Left renal pelvis (tissue), 4 donors: Measurements from ENCODE around the gene L3MBTL3. TPM values are rescaled to one million over a fixed set of nuclear protein-coding genes. Genes with fewer than 3 reads are reported as not detected.
A peak's percentile ranks its signal among the peaks of the same experiment; 100 is the strongest.
"Not testable (repeated sequence)": the region's sequence is repeated elsewhere in the genome, so short reads cannot be mapped to it uniquely, and the experiment has no call there.

Source experiments
- DNase-seq, 4 donors: peaks; one replicate each; pipeline ENCODE4 v3.0.0-alpha.2; 2013; ENCODE audit warnings: low read depth in 4 of 4, low spot score in 3 of 4
- polyA plus RNA-seq, 4 donors: library from polyadenylated mRNA; unstranded; fragments of 120-200 nt; gene quantifications; one replicate each; pipeline ENCODE4 v1.2.1, GENCODE V29; 2013; ENCODE audit not compliant: insufficient read length in 4 of 4

Gene L3MBTL3
- polyA plus RNA-seq, 4 donors: 14.5 to 23.2 (median 20.9) TPM

- DNase-seq: no peak
These were observed 111.4 kb downstream of the L3MBTL3 start for GRCh38 chr6:130129762-130130246.

GRCh38 chr6:130132286-130132701 is 113.9 kb downstream of the L3MBTL3 start:
- no peak for DNase-seq

- no peak for DNase-seq
These were observed 116.2 kb downstream of the L3MBTL3 start for GRCh38 chr6:130134582-130134981.

GRCh38 chr6:130136798-130137197 is 118.4 kb downstream of the L3MBTL3 start:
- DNase-seq: no peak

DNA sequence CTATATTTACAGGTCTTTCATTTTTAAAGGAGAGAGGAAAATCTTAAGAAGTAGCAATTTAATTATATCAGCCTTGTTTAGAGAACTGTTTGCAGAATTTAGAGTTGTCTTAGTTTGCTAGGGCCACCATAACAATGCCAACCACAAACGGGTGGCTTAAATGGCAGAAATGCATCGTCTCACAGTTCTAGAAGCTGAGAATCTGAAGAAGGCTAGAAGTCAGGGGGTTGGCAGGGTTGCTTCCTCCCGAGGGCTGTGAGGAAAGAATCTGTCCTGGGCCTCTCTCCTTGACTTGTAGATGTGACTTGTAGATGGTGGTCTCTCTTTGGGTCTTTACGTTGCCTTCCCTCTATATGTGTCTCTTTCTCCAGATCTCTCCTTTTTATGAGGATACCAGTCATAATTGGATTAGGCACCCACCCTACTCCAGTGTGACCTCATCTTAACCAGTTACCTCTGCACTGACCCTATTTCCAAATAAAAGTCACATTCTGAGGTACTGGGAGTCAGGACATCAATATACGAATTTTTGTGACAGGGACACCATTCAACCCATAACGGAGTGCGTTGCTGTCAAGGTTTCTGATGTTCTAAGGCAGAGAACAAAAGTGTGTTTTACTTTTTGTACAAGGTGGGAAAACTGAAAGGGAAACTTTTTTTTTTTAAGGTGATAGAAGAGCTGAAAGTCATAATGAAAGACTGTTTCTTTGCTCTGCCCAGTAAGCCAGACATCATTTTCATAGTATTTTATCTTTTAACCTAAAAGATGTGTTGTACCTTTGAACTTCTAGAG is 119.9 kb downstream of the L3MBTL3 start:
- DNase-seq: no peak

DNA sequence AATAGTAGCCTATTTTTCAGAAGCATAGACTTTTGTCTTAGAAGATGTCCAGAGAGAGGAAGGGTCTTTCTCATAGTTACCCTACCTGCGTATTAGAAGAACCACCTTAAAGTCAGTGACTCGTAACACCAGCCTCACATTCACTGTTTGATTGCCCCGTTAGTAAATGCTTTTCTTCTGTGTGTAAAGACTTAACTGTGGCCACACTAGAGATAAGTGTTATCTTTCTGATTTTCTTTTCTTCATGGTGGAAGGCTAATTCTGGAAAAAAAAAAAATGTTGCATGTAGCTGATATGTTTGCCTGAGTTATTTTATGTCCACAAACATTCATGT is 120.5 kb downstream of the L3MBTL3 start:
- DNase-seq: no peak

DNA sequence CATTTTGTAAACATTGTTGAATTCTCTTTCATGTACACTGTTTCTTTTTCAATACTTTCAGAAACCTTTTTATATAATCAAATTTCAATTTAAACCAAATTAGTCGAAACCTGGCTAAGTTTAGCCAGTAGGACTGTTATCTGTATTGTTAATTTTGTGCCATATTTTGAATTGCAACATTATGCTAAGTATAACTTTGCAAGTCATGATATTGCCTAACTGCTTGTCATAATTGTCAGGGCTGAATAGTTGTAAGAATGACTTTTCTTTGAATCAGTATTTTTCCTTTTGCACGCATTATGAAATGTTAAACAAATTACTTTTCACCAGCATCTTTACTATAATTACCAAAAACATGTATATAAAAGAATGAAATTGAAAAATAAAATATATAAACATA is 121.7 kb downstream of the L3MBTL3 start:
- DNase-seq: no peak

DNA sequence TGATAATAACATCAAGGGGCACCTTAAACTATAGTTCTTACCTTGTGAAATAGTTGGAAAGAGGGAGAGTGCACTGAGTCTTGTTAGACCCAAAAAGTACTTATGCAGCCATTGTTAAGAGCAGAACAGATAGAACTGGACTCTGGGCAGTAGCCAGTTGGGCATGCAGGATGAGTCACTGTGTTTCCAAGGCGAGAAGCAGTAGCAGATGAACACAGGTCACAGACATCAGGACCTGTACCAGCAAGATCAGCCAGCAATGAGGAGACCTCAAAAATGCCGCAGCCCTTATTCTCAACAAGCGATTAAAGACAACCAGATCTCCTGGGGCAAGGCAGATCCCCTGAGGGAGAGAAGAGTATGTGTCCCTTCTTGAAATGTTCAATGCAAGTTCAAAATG is 125.3 kb downstream of the L3MBTL3 start:
- DNase-seq: no peak

DNA sequence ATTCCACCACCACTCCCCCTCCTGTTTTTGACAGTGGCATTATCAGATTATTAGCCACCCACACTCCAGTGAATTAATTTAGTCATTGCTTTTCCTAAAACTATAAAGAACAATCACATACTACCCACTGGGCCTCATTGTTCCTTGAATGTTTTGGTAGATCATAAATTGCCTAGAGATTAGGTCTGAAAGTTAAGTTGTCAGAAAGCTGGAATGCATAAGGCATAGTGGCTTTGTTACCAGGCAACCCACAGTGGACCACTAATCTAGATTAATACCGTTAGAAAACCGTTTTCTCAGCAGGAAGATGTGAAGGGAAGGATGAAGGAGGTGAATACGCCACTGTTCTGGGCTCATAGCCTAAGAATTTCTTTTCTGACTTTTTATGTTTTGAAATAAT is 128.7 kb downstream of the L3MBTL3 start:
- DNase-seq: no peak

GRCh38 chr6:130148181-130148580 is 129.8 kb downstream of the L3MBTL3 start:
- no peak for DNase-seq

GRCh38 chr6:130149016-130149415 is 130.6 kb downstream of the L3MBTL3 start:
- not testable (repeated sequence) for DNase-seq

DNA sequence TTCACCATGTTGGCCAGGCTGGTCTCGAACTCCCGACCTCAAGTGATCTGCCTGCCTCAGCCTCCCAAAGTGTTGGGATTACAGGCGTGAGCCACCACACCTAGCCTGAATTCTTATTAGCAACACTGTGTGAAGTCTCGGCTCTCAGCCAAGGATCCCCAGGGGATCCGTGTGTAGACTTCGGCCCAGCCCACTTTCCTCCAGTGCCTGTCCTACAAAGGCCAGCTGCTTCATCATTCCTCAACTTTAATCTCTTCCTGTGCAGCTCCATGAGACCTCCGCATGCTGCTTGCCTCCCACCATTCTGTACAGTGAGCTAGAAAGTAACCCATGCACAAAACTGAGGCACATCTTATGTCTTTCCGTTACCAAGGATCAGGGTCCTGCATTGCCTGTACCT is 132.5 kb downstream of the L3MBTL3 start:
- DNase-seq: no peak

- DNase-seq: no peak
These were observed 134.6 kb downstream of the L3MBTL3 start for GRCh38 chr6:130152908-130153510.

DNA sequence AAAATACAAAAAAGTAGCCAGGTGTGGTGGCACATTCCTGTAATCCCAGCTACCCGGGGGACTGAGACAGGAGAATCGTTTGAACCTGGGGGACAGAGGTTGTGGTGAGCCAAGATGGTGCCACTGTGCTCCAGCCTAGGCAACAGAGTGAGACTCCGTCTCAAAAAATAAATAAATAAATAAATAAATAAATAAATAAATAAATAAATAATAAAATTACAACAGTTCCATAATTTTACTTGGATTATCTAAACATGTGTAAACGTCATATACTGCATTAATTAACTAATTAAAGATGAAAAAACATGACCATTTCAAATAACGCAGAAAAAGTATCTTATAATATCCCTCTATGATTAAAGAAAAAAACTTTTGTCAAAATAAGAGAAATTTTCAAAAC is 138.5 kb downstream of the L3MBTL3 start:
- no peak for DNase-seq

- DNase-seq: no peak
These were observed 139.7 kb downstream of the L3MBTL3 start for GRCh38 chr6:130158056-130158455.

GRCh38 chr6:130158548-130158947 is 140.2 kb downstream of the L3MBTL3 start:
- no peak for DNase-seq

DNA sequence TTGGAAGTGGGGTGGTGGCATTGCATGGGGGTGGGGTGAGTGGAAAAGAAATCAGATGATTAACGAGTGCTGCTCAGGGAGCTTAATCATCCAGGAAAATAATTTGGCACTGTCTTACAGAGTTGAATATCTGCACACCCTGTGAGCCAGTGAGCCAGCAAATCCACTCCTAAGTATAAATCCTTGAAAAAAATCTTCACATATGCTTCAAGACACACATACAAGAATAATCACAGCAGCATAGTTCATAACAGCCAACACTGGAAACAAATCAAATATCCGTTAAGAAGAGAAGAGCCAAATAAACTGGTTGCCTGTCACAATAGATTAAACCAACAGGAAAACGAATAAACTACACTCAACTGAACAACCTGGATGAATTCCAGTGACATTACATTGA is 141.6 kb downstream of the L3MBTL3 start:
- DNase-seq: no peak

GRCh38 chr6:130161683-130162404 is 143.5 kb downstream of the L3MBTL3 start:
- peak; percentile 17 to 40 (median 34) for DNase-seq

DNA sequence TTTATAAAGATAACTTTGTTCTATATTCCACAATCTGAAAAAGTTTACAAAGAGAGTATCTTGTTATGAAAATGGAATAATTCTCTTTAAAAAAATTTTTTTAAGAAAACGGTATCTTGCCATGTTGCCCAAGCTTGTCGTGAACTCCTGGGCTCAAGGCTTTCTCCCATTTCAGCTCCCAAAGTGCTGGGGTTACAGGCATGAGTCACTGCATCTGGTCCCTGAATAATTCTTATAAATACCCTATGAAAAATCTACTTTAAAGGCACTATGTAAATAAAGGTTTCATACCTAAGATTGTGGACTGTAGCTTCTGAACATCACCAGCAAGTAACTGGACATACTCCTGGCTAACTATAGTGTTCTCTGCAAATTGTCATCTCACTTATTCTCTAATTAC is 144.0 kb downstream of the L3MBTL3 start:
- no peak for DNase-seq

GRCh38 chr6:130163266-130163665 is 144.9 kb downstream of the L3MBTL3 start:
- DNase-seq: no peak

- DNase-seq: no peak
These were observed 145.9 kb downstream of the L3MBTL3 start for GRCh38 chr6:130164251-130164650.

GRCh38 chr6:130167655-130168054 is 149.3 kb downstream of the L3MBTL3 start:
- no peak for DNase-seq
